ENCODE measurements around the gene TFAP2E.
A peak's percentile ranks its signal among the peaks of the same experiment; 100 is the strongest.

The TFAP2E gene

DNA sequence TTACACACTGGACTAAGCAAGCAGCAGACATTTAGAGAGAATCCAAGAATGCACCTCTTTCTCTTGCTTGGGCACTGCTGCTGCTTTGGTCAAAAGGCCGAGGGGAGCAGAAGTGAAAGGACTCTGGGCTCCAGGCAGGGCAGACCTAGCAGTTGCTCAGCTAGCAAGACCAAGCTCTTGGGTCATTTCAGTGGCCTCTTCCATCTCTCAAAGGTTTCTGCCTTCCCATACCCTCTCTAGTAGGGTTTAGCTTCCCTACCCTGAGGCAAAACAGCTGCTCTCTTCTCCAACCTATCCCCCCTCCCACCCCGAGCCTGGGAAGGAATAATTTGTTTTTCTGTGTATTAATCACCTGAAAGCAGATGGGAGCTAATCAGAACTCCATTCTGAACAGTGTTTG lies 25.8 kb downstream of the TFAP2E start:
- no peak for DNase-seq

DNA sequence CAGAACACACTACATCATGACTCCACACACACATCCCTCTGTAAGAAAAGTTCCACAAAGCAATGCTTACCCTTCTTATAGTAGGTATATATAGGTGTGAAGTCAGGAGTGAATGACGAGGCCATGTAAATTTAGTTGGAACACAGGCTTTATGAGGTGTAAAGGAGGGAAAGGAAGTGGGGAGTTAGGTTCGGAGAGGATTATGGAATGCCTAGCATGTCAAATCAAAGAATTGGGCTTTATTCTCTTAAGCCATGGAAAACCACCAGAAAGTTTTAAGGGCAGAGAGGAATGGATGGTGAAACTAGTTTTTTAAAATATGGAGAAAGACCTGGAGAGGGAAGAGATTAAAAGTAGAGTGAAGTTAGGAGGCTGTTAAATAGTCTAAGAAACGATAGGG lies 26.3 kb downstream of the TFAP2E start:
- no peak for DNase-seq

DNA sequence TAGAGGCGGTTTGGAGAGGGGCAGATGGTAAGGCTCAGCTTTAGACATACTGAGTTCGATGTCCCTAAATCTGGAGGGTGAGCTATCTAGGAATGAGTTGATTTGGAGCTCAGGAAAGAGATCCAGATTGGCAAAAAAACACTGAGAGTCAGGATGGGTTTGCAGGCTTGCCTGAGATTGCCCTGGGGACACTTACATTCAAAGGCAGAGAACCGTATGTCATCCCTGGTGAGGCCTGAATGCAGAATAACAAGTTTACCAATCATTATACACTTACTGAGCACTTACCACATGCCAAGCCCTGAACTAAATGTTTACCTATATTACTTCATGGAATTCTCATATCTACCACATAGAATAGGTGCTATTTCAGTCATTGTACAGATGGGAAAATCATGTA lies 27.5 kb downstream of the TFAP2E start:
- no peak for DNase-seq

DNA sequence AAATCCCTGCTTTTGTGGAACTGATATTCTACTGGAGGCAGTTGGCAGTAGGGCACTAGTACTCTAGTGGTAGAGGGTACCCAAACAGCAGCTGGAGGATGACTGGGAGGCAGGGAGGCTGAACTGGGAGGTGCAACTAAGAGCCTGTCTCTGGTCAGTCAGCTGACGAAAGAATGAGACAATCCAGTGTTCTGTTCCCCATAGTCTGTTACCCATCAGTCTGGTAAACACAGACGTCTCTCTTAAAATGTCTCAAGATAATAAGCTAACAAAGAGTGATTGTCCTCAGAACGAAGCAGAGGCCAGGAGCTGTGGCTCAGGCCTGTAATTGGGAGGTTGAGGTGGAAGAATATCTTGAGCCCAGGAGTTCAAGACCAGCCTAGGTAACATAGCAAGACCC lies 30.4 kb downstream of the TFAP2E start:
- DNase-seq = no peak

DNA sequence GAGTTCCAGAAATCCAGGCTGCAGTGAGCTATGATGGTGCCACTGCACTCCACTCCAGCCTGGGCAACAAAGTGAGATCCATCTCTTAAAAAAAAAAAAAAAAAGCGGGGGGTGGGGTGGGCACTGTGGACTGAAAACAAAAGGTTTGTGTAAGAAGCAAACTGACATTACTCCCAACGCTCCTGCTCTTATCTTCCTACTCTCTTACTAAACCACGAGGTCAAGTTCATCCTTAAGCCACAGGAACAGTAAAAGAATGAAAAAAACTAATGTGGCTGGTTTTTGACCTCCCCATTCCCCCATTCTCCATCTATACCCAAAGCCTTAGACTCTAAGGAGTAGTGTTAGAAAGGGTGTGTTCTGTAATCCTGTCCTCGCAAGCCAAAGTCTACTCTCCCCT lies 30.8 kb downstream of the TFAP2E start:
- DNase-seq = no peak

DNA sequence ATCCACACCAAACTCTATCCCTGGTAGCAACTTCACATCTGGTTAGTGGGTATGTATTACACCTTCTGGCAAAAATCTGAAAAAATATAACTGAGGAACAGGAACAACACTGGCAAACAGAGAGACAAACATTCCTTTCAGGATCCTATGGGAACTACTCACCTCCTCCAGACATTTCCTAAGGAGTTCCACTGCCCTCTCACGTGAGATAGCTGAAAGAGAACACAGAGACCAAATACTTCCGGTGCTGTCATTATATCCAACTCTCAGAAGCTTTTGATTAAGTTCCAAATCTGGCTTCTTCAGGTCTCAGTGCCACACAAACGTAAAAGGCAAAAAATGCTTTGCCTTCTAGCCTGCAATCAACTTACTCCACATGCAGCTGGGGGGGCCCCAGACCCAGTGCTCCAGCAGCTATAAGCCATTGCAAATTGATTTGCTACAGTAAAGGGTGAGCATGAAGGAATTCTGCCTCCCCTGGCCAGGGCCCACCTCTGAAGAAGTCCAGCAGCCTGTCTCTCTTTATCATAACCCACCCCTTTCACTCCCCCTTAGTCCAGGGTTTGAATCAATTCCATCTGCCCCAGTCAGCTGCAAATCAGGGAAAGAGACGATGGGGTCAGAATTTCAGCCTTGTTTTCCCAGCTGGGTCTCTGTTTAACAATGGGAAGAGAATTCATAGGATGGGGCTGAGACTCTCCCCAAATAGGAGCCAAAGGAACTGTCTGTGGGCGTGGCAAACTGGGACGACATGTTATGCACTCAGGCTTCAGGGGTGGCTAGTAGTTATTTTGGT lies 32.2 kb downstream of the TFAP2E start:
- DNase-seq = no peak

DNA sequence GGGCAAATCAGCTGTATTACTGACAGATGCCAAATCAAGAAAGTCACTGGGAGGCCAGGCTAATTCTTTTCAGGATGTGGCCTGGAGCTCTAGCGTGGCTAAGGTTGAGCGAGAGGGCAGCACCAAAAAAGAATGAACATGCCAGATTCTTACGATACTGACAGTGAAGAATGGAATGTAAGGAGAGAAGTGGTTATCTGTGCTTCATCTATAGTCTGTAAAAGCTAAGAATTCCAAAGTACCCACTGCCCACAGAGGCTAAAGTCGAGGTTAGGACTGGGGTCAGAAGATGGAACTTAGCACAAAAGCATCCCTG lies 32.7 kb downstream of the TFAP2E start:
- no peak for DNase-seq

DNA sequence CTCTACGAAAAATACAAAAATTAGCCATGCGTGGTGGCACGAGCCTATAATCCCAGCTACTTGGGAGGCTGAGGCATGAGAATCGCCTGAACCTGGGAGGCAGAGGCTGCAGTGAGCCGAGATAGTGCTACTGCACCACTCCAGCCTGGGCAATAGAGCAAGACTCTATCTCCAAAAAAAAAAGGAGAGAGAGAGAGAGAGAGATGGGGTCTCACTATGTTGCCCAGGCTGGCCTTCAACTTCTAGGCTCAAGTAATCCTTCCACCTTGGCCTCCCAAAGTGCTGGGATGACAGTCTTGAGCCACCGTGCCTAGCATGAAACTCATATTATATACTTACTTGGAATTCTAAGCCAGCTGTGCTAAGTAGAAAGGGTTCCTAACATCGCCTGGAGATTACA lies 38.5 kb downstream of the TFAP2E start:
- DNase-seq = no peak

DNA sequence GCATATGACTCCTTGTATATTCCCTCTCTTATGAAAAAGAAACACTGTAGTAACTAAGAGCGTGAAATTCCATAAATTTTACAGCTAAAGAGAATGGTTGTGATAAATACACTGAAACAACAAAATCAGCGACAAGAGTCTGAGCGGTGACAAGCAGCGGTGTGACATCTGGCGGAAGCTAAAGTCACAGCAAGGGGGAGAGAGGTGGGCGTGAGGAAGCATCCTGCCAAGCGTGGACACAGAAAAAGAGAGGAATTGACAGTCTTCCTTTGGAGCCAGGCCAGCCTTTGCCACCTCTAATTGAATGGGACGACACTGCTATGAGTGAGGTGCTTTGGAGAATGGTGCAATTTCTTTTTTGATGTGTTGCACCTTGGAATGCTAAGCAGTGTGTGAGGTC lies 42.3 kb downstream of the TFAP2E start:
- no peak for DNase-seq

DNA sequence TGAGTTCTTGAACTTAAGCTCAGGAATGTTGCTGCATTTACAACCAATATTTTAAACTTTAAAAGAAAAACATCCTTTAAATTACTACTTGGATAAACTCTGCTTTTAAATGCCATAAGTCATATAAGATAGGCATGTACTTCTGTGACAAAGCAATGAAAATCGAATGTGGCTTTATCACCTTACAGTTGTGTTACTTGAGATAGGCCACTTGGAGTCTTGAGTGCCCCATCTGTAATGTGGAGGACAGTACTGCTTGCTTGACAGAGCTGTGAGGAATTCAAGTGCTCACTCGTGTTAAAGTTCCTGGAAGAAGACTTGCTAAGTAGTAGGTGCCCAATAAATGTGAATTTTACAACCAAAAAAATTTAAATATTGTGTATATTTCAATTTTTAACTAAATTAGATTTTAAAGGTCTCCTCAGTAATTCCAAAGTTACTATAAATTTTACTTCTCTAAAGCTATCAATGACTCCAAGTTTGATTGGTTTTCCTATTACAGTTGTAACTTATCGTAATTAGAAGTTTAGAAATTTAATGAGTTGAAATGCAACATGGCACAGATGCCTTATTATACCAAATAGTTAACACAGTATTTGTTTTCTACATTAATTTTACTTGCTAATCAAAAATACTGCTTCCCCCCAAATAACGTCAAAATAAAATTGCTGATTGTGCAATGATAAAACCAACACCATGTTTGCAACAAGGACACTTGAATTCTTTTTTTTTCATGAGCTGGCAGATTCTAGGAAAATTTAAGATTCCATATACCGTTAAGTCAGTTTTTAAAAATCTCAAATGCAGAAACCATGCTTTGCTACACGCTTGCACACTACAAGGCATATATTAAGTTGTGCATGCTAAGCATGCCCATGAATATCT lies 46.4 kb downstream of the TFAP2E start:
- no peak for DNase-seq

DNA sequence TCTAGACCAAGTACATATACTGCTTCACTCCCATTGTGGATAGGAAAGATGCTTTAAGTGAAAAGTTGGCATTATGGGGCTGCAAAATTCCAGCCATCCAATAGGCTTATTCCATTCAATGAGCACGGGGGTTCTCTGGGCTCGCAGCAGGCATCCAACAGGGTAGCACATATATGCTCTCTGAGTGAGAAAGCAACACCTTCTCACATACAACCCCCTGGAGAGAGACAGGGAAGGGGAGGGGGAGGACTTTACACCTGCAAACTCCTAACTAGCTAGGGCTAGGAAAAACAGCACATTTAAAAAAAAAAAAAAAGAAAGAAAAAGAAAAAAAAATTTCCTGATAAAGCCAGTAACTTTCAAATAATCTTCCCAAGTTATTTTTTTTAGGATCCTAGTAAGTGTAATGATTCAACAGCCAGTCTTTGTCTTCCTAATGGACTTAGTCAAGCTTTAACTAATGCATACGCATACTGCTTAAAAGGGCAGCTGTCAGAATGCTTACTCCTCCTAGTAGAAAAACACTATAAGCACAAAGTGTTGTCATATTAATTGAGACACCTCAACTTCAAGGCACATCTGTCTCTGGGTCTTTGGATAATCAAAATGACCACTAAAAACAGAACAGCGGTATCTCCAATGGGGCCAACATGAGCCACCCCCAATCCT lies 49.5 kb downstream of the TFAP2E start:
- no peak for DNase-seq

DNA sequence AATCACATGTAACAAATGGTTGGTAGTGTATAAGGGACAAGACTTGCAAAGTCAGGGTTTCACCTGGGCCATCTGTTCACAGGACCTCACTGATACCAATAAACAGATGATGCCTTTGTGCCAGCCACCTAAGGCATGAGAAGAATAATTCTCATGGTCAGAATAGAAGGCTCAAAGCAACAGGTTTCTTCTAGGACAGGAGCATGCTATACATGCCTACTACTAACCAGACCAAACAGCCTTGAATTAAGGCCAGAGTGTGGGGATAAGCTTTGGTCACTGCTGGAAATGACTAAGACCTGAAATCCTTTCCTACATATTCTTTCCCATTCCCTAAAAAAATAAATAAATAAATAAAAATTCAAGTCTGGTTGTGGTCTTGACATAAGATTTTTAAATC lies 50.7 kb downstream of the TFAP2E start:
- no peak for DNase-seq

DNA sequence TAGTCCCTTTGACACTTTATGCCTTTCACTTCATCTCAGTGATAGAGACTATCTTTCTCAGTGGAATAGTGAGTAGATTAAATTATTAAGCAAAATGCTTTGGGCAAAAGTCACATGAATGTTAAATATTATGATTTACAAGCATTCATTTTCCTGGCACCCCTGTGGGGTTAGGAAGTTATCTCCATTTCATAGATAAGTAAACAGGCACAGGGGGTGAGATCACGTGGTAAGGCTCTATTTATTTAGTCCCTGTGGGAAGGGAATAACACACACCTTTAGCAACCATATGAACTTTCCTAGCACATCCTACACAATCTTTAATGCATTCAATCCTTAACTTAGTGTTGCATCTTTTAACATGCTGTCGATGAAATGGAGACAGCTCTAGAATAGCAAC lies 55.9 kb downstream of the TFAP2E start:
- DNase-seq = no peak

DNA sequence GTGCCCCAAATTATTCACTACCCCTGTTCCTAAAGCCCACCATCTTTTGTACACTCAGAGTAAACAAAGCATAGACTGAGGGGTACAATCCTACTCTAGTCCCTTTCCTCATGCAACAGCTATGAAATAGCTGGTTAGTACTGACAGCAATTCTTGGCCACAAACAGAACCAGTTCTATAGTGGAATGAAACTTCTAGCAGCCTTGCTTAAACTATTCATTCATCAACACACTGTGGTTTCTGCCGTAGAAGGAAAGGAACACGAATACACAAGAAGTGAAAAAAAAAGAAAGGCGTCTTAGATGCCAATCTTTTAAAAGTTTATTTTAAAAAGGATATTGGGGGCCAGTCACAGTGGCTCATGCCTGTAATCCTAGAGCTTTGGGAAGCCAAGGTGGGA lies 58.3 kb downstream of the TFAP2E start:
- no peak for DNase-seq

DNA sequence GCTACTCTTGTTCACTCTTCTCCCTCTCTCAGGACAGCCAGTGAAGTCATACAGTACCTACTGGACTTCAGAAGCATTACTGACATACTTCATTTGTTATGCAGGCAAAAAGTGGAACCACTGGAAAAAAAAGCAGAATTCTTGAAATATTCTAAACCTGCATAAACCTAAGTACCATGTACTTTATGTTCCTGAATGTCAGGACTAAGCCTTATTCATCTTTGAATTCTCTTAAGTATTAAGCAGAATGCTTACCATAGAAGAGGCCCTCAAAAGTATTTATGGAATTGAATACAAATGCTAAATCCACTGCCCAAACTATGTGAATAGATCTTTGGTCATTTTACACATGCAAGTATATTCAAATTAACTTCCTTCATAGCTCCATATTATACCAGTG lies 60.4 kb downstream of the TFAP2E start:
- no peak for DNase-seq

DNA sequence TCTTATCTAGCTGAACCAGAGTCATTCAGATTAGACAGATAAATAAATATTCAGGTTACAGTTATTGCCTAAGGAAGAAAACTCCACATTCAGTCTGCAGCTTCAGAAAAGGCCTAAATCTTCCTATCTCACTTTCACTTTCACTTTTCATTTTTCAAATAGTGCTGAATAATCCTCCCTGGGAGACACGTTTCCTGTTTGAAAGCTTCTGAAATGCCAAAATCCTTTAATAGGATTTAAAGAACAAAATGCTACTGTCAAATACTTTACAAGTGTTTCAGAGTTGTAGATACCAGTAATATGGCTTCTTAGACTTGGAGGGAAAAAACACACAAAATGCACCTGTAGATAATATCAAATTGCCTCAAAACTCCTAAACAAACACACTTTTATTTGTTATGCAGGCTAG lies 64.3 kb downstream of the TFAP2E start:
- no peak for DNase-seq

DNA sequence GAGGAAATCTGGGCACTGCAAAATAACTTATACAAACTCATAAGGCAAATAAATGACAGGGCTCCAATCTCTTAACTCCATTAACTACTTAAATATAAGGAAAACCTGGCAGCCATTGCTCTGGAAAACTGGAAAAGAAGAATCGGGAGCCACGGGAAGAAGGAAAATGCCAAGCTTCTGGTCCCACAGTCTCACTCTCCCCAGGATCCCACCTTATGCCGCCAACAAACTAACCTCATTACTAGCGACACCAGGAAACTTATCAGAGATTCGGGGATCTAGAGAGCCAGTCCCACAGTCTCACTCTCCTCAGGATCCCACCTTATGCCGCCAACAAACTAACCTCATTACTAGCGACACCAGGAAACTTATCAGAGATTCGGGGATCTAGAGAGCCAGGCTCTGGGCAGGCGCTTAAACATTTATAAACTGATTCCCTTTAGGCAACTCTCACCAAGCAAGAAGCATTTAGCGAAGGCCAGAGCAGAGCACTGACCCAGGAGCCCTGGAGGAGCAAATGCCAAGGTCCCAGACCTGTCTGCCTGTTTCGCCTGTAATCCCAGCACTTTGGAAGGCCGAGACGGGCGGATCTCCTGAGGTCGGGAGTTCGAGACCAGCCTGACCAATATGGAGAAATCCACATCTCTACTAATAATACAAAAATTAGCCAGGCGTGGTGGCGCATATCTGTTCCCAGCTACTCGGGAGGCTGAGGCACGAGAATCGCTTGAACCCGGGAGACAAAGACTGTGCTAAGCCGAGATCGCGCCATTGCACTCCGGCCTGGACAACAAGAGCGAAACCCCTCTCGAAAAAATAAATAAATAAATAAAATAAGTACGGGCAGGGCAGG lies 67.5 kb downstream of the TFAP2E start:
- peak; percentile 12 for DNase-seq

DNA sequence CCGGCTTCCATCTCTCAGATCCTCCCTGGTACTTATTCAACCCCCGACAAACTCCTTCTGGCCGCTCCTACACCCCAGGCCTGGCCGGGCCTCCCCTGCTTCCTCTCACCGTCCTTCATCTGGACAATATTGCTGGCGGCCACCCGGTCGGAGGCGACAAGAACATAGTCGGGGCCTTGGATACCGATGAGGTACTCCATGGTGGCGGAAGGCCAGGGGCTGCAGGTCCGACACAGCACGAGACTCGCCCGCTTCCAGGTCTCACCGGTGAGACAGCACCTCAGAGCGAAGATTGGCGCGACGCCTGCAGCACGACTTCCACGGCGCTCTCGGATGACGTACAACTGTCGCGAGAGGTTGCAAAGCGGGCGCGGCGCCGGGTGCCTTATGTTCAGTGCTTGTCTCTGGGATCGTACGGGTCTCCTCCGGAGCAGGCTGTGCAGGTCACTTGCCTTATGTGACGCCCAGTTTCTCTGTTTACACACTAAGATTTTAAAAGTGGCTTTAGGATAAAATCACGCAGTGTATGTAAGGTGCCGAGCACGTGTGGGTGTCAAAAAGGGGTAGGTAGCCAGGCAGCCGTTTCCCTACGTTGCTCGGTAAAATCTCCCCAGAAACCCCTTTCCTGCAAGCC lies 68.2 kb downstream of the TFAP2E start, which contains the start of gene PSMB2:
Gene PSMB2, minus strand, starts transcription at position 294 of the 634 bp plus-strand sequence. Its CDS starts 94 bp downstream, at position 200.
- peak; percentile 98 for DNase-seq

DNA sequence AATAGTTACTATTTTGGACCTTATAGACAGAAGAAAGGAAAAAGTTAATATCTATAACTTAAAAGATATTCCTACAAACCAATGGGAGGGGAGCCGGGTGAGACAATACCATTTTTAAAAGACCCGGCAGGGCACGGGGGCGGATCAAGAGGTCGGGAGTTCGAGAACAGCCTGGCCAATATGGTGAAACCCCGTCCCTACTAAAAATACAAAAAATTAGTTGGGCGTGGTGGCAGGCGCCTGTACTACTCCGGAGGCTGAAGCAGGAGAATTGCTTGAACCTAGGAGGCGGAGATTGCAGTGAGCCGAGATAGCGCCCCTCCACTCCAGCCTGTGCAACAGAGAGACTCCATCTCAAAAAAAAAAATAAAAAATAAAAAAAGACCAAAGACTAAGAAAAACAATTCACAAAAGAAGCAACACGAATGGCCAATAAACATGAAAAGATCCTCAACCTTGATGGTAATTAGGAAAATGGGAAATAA lies 69.4 kb downstream of the TFAP2E start:
- DNase-seq = peak; percentile 40

DNA sequence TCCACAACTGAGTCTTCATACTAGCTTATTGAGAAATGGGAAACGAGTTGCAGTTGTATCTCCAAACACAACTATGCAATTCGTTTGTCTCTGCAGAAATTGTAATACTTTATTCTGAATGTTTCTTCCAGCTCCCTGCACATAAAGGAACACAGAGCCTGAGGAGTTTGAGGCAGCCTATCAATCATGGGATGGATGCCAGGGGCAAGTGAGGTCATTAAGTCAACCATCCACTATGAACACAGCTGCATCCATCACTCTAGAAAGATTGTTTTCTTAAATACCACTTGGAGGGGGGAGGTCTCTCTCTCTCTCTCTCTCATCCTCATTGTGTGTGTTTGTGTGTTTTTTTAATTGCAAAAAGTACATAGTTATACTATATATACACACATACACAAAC lies 71.1 kb downstream of the TFAP2E start:
- DNase-seq = no peak

Measured in activated CD4-positive, alpha-beta T cell treated with anti-CD3 and anti-CD28 coated beads for 48 hours (primary cell).